Measurements from ENCODE around the gene C1orf87.
A peak's percentile ranks its signal among the peaks of the same experiment; 100 is the strongest.

Gene C1orf87, protein sequence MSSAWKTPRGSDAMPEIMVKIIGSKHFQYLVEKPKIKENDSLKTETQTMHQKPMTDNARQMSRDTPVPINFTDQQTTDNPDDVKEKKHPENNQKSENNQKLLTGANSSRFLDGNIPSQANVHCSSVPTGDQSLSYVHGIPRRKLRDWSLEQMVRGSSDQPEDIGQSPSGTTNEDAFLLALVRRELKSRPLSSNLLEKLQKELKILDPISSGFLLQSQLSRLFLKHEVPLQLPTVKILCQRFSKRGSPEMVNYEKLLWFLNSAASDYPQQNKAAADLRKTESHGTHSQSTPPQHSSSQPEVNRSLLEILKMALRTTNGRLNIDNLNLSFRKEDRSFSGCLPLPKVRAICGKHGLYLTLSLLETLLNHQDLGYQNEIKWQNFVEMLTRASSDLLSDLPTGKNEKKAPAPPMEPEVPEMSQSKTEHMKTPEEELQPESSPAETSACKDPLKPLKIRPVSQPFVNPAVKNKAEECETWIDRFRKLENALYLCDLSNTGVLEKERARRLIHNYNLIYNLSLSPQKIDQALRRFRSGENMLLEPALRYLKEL

DNA sequence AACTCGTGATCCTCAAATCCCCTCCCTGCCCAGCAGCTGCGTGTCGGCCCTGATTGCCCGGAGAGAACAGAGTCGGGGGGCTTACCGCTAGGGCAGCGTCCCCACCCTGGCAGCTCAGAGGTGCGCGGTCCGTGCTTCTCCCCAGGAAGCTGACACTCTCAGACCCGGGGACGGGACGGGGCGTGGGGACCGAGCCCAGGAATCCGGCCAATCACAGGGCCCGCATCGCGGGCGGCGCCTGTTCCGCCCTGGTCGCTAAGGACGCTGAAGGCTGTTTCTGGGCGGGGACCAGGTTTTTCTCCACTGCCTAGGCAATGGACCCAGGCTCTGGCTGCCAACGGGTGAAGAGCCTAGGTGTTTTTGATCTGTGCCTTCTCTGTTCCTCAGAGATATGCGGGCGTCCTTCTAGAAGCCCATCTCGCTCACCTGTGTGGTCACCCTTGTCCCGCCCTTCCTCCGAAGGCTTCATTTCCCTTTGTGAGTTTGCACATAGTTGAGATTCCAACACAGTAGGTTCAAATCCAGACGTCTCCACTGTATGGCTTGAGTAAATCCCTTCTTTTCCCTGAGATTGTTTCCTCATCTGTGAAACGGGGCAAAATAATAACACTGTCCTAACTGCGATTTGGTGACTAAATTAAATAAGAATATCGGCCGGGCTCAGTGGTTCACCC is at the start of gene C1orf87:
Gene C1orf87, minus strand, starts transcription at position 166 of the 674 bp plus-strand sequence. CDS start 1,127 bp downstream, outside the sequence.
- peak in 1 of 58 donors; percentile 1 for DNase-seq

DNA sequence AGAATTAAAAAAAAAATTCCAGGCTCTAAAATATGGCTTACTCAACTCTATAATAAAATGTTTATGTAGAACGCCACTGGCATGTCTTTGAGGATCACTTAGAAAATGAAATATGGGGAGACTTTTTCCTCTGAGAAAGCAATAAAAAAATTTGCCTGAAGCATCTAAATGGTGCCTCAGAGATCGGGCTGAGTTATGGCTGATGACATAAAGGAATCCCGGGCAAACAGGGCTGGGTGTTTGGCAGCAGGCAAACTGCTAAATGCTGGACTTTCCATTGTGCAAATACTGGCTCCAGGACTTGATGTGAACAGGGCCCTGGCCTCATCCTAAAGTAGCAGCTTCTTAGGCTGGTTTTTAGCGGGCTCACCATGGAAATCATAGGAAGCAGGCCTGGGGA is 44.5 kb upstream of the C1orf87 start:
- no peak for DNase-seq

DNA sequence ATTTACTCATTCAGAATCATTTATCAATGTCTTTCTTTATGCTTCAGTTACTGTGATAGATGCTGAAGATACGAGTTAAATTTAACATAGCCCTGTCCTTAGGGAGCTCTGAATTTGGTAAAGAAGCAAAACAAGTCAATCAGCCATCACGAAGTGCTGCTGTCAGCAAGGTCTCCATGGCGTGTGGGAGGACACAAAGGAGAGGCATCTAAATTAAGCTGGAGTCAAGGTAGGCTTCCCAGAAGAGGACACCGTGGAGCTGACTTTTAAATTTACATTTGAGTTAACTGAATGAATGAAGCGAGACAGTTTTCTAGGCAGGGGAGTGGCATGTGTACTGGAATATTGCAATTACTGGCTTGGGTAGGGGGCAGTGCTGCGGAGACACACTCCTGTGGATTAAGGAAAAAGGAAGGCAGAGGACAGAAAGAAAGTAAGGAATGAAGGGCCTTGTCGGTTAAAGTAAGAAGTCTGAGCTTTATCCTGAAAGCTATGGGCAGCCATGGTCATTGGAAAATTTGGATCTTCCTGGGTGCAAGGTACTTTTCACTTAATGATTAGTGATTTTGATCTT is 41.3 kb upstream of the C1orf87 start:
- peak in 1 of 58 donors; percentile 3 for DNase-seq

DNA sequence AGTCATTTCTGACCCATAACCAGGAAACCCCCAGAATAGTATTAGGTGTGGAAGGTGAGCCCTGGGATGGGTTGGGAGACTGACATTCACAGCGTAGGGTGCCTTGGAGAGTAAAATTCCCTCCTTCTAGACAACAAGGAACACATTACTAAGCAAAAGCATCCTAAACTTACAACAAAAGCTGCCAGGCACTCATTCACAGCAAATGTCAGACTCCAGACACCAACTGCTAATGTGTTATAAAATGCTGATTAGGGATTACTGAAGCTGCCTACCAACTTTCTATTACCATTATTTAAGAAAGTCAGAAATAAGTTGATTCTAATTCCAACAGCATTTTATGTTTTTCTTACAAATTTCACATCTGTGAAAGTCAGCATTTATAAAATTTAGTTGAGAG is 40.0 kb upstream of the C1orf87 start:
- DNase-seq: no peak

DNA sequence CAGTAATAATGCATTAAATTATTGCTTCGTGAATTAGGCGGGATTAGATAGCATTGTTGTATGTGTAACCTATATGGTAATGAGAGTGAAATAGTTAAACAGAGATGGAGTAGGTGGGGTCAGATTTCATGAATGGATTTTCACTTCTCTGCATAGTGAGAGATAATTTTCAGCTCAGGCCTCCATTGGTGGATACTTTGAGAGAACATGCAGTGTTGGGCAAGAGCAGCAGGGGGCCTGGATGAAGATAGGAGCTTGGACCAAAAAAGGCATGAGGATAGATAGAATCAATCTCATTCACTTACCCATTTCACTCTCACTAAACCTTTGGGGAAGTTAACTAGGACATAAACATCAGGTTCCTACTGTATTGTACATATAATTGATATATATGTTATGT is 39.5 kb upstream of the C1orf87 start:
- DNase-seq: no peak

DNA sequence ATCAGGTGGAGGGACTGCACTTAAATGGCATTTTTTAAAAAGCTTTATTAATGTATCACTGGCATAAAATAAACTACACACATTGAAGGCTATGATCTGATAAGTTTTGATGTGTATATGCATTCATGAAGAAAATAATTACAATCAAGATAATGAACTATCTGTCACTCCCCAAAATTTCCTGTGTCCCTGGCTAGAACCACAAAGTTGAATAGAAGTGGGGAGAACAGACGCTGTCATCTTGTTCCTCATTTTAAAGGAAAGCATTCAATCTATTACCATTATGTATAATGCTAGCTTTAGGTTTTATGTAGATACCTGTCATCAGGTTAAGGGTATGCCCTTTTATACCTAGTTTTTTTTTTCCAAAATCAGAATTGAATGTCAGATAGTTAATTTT is 38.1 kb upstream of the C1orf87 start:
- no peak for DNase-seq

DNA sequence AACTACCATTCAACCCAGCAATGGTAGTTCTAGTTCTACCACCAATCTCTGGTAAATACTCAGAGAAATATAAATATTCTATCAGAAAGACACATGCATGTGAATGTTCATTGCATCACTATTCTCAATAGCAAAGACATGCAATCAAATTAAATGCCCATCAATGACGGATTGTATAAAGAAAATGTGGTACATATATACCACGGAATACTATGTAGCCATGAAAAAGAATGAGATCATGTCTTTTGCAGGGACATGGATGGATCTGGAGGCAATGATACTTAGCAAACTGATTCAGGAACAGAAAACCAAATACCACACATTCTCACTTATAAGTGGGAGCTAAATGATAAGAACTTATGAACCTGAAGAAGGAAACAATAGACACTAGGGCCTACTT is 37.5 kb upstream of the C1orf87 start:
- DNase-seq: no peak

DNA sequence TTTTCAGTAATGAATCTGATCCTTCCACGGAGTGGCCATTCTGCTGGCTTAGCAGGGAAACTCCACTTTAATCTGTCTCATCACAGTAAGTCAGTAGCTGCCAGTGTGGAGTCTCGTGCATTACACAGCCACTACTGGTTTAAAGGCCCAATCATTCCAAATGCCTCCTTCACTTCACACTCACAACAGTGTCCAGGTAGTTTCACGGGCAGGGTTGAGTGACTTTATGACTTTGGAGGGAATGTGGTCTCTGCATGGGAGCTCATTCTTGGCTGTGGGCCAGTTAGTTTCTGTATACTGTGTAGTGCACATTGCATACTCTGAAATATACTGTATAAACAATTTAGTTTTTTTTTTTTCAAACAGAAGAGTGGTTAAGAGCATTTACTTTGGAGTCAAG is 34.6 kb upstream of the C1orf87 start:
- no peak for DNase-seq

DNA sequence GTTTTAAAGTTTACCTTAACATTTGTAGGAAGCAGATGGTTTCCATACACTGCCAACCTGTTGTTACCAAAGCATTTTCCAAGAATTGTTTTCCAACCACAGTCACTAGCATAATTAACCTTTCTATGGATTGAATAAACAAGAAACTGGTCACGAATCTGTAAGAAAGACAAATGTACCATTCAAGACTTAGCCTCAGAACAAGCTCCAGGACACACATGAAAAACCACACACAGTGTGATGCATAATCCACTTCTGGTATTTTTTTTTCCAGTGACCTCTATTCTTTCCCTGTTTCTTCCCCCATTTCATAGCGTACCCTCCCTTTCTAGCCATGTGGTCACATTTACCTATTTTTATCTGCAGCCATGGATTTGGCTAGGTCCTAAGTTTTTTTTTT is 29.6 kb upstream of the C1orf87 start:
- DNase-seq: no peak

DNA sequence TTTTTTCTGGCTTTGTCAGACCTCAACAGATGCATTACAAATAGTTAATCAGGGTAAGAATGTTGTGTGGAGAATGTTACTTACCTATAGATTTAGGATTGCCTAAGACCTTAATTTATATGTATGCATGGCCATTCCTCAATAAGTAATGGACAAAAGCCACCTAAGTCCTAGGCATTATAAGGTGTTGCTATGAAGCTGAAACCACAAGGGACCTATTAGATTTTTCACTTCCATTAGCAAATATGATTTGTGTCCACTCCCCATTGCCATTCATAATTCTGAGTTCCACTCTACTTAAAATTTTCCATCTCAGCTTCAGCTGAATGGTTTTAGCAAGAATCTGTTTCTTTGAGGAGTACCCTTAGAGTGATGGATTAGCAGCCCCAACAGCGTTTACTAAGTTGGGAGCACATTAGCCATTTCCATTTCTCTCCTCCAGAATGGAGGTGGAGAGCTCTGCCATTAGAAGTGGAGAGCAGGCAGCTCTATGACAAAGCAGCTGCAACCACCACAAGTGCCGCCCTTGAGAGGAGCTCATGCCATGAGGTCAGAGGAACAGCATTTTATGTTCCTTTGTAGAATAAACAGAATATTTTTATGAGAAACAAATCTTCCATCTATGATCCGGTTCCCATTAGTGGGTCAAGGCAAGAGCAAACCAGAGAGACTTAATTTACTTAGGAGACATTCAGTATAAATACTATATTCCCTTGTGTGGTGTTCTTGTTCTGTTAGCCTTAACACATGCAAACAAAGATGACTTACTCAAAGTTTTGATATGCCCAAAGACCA is 28.9 kb upstream of the C1orf87 start:
- no peak for DNase-seq

DNA sequence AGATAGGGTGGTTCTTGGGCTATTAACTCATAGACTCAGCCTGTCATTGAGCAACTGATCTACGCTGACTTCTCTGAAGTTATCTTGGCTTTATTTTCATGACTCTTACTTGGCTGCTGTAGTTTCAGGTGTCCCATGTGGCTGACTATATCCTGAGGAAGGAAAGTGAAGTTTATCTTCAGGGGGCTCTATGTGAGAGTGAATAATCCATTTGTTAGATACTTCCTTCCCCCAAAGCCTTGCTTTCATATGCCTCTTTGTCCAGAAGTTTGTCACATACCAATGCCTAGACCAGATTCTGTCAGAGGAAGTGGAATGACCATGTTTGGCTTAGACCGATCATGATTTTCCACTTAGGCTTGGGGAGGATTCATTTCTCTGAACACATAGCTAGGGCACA is 27.9 kb upstream of the C1orf87 start:
- no peak for DNase-seq

DNA sequence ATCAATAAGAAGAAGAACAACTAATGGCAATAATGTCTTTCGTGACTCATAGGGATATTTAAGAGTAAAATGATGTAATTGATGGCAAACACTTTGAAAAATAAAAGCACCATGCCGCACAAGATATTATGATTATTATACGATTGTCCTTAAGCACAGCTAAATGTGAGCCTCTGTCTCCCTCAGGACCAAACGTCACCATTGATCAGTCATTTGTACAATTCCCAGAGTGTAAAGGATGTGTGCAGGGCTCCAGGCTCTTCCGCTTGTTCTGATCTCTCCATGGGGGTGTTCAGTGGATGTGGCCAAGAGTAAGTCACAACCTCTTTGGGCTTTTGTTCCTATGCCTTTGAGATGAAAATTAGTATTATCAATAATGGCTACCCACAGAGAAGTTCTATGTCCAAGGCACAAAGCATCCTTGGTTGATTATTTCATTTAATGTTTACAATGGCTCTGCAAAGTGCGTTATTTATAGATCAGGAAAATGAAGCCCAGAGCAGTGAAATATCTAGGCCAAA is 17.7 kb upstream of the C1orf87 start:
- no peak for DNase-seq

DNA sequence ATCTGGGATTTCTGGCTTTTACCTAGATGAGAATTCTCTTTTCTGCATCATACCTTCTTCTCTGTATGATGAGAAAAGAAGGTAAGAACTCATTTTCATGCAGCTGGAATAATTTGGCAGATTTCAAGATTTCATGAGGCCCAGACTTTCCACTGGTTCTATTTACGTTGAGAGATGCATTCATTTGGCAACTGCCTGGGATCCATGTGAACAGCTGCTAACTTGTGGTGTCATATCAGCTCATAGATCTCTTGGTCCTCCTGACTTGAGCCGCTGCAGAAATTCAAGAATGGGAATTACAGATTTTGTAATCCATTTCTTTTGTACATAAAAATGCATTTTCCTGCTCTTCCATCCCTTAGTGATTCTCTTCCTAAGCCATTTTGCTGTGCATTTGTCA is 17.1 kb upstream of the C1orf87 start:
- no peak for DNase-seq

DNA sequence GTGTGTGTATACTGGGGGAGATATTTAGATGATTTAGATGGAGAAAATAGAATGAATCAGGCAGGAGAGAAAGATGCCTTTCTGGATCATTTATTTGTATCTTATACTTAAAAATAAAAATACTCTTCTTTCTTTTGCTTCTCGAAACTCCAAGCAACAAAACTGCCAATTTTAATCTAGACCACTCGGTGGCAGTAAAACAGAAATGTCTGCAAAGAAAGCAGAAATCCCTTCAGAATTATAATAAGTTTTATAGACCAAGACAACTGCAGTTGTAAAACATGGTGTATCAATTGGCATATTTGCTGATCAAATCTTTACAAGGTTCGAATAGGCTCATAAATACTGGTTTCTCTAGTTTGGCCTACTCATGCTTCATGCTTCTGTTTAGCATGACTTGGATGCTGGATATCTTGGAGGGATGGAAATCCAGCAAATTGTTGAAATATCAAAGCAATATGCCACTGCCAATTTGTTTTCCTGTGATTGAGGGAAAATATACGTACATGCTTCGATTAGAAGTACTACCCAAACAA is 15.1 kb upstream of the C1orf87 start:
- no peak for DNase-seq

DNA sequence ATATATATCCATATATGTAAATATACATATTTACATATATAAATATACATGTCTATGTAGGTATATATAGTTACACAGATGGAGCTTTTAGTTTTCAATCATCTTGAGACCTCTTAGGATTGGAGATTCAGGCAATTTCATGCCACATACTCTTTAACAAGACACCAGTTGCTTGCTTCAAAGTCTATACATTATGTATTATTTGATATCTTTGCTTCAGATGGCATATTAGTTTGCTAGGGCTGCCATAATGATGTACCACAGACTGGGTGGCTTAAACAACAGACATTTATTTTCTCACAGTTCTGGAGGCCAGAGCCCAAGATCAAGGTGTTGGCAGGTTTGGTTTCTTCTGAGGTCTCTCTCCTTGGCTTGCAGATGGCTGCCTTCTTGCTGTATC is 14.1 kb upstream of the C1orf87 start:
- DNase-seq: no peak

DNA sequence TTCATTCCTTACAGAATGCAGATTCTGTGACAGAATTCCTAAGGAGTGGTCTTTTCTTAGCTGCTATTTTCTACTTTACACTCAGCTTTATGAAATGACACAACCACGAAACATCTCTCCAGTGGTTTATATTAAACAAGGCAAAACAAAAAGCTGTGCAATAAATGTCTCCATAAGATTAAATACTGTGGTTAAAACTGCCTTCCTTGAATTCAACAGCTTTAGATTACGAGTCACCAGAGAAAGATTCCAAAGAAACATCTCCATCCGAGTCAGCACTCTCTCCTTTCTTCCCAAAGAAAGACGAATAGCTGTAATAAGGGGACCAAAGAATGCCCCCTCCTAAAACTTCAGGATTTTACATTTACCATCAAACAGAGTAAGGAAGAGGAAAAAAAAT is 4.6 kb upstream of the C1orf87 start:
- DNase-seq: no peak

DNA sequence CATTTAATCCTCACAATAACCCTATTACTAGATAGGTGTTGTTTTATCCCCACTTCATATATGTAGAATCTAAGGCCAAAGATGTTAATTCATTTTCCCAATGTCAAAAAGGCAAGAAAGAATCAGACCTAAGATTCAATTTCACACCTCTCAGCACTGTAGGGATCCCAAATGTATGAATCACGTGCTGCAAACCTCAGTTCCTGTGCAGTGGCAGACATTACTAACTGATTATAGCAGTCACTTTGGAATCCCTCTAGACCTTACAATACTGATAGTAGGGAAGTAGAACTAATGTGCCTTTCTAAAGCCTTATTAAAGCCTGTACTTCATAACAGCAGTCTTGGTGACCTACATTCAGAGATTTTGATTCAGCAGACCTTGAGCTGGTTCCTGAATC is 2.3 kb downstream of the C1orf87 start:
- no peak for DNase-seq

DNA sequence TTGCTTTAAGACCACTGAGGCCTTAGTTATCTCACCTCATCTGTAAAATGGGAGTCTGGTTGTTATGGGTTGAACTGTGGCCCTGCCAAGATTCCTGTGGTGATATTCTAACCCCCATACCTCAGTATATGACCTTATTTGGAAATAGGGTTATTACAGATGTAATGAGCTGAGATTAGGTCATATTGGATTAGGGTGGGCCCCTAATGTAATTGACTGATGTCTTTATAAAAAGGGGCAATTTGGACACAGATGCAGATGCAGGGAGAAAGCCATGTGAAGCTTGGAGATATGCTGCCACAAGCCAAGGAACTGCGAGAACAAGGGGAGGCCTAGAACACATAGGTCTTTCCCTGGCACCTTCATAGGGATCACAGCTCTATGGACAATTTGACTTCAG is 3.9 kb downstream of the C1orf87 start:
- DNase-seq: no peak

DNA sequence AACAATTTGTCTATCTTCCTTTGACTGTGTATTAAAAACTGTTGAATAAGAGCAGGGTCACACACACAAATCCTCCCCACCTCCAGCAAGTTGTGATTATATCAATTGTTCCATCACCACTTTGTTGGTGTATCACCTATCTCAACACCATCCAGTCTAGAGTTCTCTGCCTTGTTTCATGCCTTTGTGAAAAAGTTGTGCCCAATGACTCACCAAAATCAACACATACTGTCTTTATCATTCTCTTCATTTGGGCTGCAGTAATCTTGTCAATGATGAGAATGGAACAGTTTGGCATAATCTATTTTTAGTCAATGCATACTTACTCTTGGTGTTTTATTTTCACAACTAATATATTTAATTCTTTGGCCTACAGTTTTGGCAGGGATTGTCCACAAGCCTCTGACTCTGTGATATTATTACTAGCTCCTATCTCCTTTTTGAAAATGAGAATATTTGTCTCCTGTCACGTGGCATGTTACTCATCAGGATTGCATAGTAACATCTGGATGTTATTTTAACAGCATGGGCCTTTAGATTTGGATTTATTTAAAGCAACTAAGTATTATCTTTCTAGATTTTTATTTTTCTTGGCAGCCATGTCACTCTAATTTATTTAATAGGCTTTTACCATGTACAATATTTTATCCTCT is 5.1 kb downstream of the C1orf87 start:
- DNase-seq: no peak

DNA sequence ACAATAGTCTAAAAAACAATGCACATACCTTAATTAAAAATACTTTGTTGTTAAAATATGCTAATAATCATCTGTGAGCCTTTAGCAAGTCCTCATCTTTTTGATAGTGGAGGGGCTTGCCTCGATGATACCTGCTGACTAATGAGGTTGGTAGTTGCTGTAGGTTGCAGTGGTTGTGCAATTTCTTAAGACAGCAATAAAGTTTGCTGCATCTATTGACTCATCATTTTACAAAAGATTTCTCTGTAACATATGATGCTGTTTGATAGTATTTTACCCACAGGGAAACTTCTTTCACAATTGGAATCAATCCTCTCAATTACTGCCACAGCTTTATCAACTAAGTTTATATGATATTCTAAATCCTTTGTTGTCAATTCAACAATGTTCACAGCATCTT is 7.6 kb downstream of the C1orf87 start:
- DNase-seq: no peak

Data from anterior cingulate cortex (tissue), 58 donors.